ENCODE measurements around the gene SUMO3. TPM values are rescaled to one million over a fixed set of nuclear protein-coding genes. Genes with fewer than 3 reads are reported as not detected.

The SUMO3 gene
- total and polyA plus RNA-seq, 2 of the 13 experiments (the other 11 are each of a cell fraction or from before 2014, with no cell fraction given): 51.4 to 92.4 TPM

DNA sequence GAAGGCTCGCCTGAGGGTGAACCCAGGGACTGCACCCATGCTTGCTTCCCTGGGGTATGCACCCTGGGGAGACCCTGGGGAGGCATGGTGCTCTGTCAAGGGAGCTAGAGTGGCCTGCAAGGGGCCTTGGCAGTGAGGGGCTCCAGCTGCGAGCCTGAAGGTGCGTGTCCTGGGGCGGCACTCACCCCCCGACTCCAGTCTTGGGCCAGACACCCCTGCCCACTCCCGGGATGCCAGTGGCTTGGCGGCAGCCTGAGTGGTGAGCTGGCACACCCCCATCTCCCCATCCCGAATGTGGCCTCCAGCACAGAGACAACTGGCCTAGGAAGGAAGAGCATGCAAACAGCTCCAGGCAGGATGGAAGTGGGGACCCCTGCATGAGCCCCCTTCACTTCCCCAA is 2.6 kb downstream of the SUMO3 start:
- Histone ChIP-seq H3K9me3 (ENCODE audit: low read length) (no peaks in the 10 kb centered on the region), H3K27me3 (ENCODE audit: control insufficient read depth in 1 of 2, insufficient read depth in 2 of 2, low read length in 2 of 2) (no peaks in the 10 kb centered on the region), H3K4me2 (ENCODE audit: low read depth, low read length) (no peak overlapping the region), H4K20me1 (ENCODE audit: insufficient read depth, low read length) (peaks cover 9% of the 10 kb centered on the region; the same call in 1 of the 2 replicates), H3K36me3 (replicated peaks in 1 of 2; ENCODE audit: control insufficient read depth in 1 of 2, insufficient read depth in 2 of 2, low read length in 2 of 2) (peaks cover 9 to 36% of the 10 kb centered on the region in 2 experiments), H3K4me1 (ENCODE audit: insufficient read depth, low read length) (peaks cover 34% of the 10 kb centered on the region), H2AFZ (ENCODE audit: low read length) (no peak overlapping the region), H3K27ac (ENCODE audit: extremely low read length, insufficient read depth, low read length) (peak overlapping the region; percentile 53), H3K9ac (ENCODE audit: insufficient read depth, low read depth, low read length) (no peak overlapping the region), H3K4me3 (replicated peaks in 1 of 3; ENCODE audit: insufficient read depth in 1 of 3, low read depth in 2 of 3, low read length in 3 of 3) (no peak overlapping the region), H3K79me2 (ENCODE audit: insufficient read depth, low read length) (peaks cover 57% of the 10 kb centered on the region)
- 100% methylated on average over 2 of the region's 8 CpGs for WGBS (ENCODE audit: low lambda C conversion rate)
- intact Hi-C loops (cut with micrococcal nuclease; ENCODE audit: unreplicated experiment) (no loop called here), in situ Hi-C loops (cut with HindIII; ENCODE audit: extremely low pct_ligation_motif_present, low pct_unique_long_range_greater_than_20kb) (no loop called here)
- TF ChIP-seq NFYC (CRISPR knock-in tag; IDR thresholded peaks at IDR 0.05): no peak
- TF ChIP-seq ZFP82 (CRISPR knock-in tag; IDR thresholded peaks at IDR 0.05; ENCODE audit: borderline replicate concordance): no peak
- TF ChIP-seq MBNL3 (CRISPR knock-in tag; conservative IDR thresholded peaks at IDR 0.05): no peak
- no peak for TF ChIP-seq HOXD1 (CRISPR knock-in tag; IDR thresholded peaks at IDR 0.05)
- no peak for TF ChIP-seq TBX2 (CRISPR knock-in tag; IDR thresholded peaks at IDR 0.05; ENCODE audit: borderline replicate concordance)
- no peak for TF ChIP-seq PPARG (CRISPR knock-in tag; conservative IDR thresholded peaks at IDR 0.05)
- TF ChIP-seq, protein P1, sequence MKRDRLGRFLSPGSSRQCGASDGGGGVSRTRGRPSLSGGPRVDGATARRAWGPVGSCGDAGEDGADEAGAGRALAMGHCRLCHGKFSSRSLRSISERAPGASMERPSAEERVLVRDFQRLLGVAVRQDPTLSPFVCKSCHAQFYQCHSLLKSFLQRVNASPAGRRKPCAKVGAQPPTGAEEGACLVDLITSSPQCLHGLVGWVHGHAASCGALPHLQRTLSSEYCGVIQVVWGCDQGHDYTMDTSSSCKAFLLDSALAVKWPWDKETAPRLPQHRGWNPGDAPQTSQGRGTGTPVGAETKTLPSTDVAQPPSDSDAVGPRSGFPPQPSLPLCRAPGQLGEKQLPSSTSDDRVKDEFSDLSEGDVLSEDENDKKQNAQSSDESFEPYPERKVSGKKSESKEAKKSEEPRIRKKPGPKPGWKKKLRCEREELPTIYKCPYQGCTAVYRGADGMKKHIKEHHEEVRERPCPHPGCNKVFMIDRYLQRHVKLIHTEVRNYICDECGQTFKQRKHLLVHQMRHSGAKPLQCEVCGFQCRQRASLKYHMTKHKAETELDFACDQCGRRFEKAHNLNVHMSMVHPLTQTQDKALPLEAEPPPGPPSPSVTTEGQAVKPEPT (CRISPR knock-in tag; IDR thresholded peaks at IDR 0.05; ENCODE audit: low read depth): no peak
- CTCF ChIA-PET (ENCODE audit: low intra/inter-chr PET ratio, low total read pairs): no interaction called here
- FAIRE-seq (no peak), DNase-seq (ENCODE audit: low spot score) (no peak), ATAC-seq (no peak)
- POLR2A ChIA-PET: interaction anchor here (1.2 to 2.1 kb wide), 3 partner anchors 8 to 58 kb away, joined by 3 to 8 read pairs (median 7); partner anchors contain the start of genes PTTG1IP and UBE2G2
- BruUV-seq (replicated peaks): no TSS peak
